H1 (cell line): Measurements from ENCODE around the gene FHIT. TPM values are rescaled to one million over a fixed set of nuclear protein-coding genes. Genes with fewer than 3 reads are reported as not detected.

Experiments used
- CTCF ChIA-PET: fragments of 300-600 bp; sonication (Branson Sonifier 250); formaldehyde crosslinking; loops from one replicate; lab custom pipeline; 2021; ENCODE audit not compliant: partially characterized antibody; lab: Charles Lee
- POLR2A ChIA-PET: fragments of 300-600 bp; sonication (Branson Sonifier 250); formaldehyde crosslinking; loops from one replicate; lab custom pipeline; 2021; ENCODE audit warnings: inconsistent platforms; ENCODE audit not compliant: partially characterized antibody; lab: Charles Lee
- DNase-seq, 2 experiments: peaks; one replicate each; pipeline versions ENCODE4 v3.0.0 to v3.0.0-alpha.2; 2010 to 2022; ENCODE audit warnings: low spot score in 2 of 2, low read depth in 1 of 2, mixed read lengths in 1 of 2
- FAIRE-seq: peaks from 2 replicates; lab custom pipeline; 2011; peaks lifted over from hg19 to GRCh38; lab: Jason Lieb, UNC
- H2AFZ ChIP-seq: 2 replicates; pipeline ENCODE4 v1.8.1; 2012; ENCODE audit warnings: low read length, inconsistent platforms
- H2AK5ac ChIP-seq: 2 replicates; pipeline ENCODE4 v1.6.1; 2013; ENCODE audit warnings: low read depth, low read length
- H2BK120ac ChIP-seq: replicated peaks from 2 replicates; pipeline ENCODE3; 2013; ENCODE audit warnings: low read depth, low read length, inconsistent platforms
- H2BK12ac ChIP-seq: 2 replicates; pipeline ENCODE4 v1.6.1; 2013; ENCODE audit warnings: low read depth, low read length
- H2BK15ac ChIP-seq: 2 replicates; pipeline ENCODE4 v1.6.1; 2013; ENCODE audit warnings: low read length
- H2BK20ac ChIP-seq: 2 replicates; pipeline ENCODE4 v1.6.1; 2013; ENCODE audit warnings: low read length
- H2BK5ac ChIP-seq: 2 replicates; pipeline ENCODE4 v1.6.1; 2013; ENCODE audit warnings: low read depth, low read length
- H3K14ac ChIP-seq: 2 replicates; pipeline ENCODE4 v1.6.1; 2013; ENCODE audit warnings: inconsistent platforms; ENCODE audit not compliant: insufficient read length
- H3K18ac ChIP-seq: 2 replicates; pipeline ENCODE4 v1.6.1; 2013; ENCODE audit warnings: low read length; ENCODE audit errors: extremely low read depth
- H3K23ac ChIP-seq: 2 replicates; pipeline ENCODE4 v1.6.1; 2013; ENCODE audit warnings: inconsistent platforms; ENCODE audit not compliant: insufficient read length
- H3K23me2 ChIP-seq: 2 replicates; pipeline ENCODE4 v1.6.1; 2013; ENCODE audit warnings: low read depth, low read length
- H3K27ac ChIP-seq: 2 replicates; pipeline ENCODE4 v1.6.1; 2011; ENCODE audit warnings: low read depth, low read length, inconsistent platforms
- H3K27me3 ChIP-seq, 4 experiments: replicated peaks in 1 of 4; 1 replicate in 1 of 4; 2 replicates in 3 of 4; pipeline versions ENCODE4 v1.6.1 to v1.8.1; 2011 to 2013; ENCODE audit warnings: low read length in 3 of 4, mild to moderate bottlenecking in 3 of 4, inconsistent platforms in 2 of 4, mixed read lengths in 2 of 4, moderate library complexity in 1 of 4; ENCODE audit not compliant: control insufficient read depth in 3 of 4, insufficient read depth in 3 of 4; ENCODE audit errors: extremely low read depth in 1 of 4
- H3K36me3 ChIP-seq, 4 experiments: 2 replicates each; pipeline versions ENCODE4 v1.6.1 to v1.8.1; 2011 to 2013; ENCODE audit warnings: mild to moderate bottlenecking in 4 of 4, low read length in 3 of 4, moderate library complexity in 2 of 4, control low read depth in 1 of 4, inconsistent platforms in 1 of 4; ENCODE audit not compliant: insufficient read depth in 4 of 4, control insufficient read depth in 2 of 4
- H3K4ac ChIP-seq: replicated peaks from 2 replicates; pipeline ENCODE3; 2013; ENCODE audit warnings: low read length, low read depth, mixed read lengths, inconsistent platforms; ENCODE audit not compliant: insufficient read length
- H3K4me1 ChIP-seq, 4 experiments: replicated peaks in 1 of 4; 1 replicate in 1 of 4; 2 replicates in 3 of 4; pipeline versions ENCODE4 v1.6.1 to v1.8.1; 2011 to 2013; ENCODE audit warnings: low read length in 3 of 4, inconsistent platforms in 2 of 4, mixed read lengths in 1 of 4; ENCODE audit not compliant: insufficient read depth in 4 of 4, control insufficient read depth in 3 of 4
- H3K4me2 ChIP-seq, 2 experiments: 2 replicates each; pipeline versions ENCODE4 v1.6.1 to v1.8.1; 2011 to 2013; ENCODE audit warnings: low read depth in 2 of 2, low read length in 2 of 2, control low read depth in 1 of 2, inconsistent platforms in 1 of 2, mild to moderate bottlenecking in 1 of 2; ENCODE audit not compliant: insufficient read depth in 1 of 2
- H3K4me3 ChIP-seq, 4 experiments: fragments of 200-600, 300-600 bp in 1 of 4; sonication (generic), shearing (Covaris generic), sonication (Bioruptor Twin) in 1 of 4; 2 replicates each; pipeline versions ENCODE4 v1.5.1 to v1.8.1; 2011 to 2016; ENCODE audit warnings: low read length in 4 of 4, low read depth in 3 of 4, control low read depth in 2 of 4, inconsistent platforms in 2 of 4, mild to moderate bottlenecking in 2 of 4, mixed read lengths in 1 of 4, moderate library complexity in 1 of 4; ENCODE audit not compliant: insufficient read depth in 2 of 4; ENCODE audit errors: extremely low read depth in 1 of 4
- H3K56ac ChIP-seq: replicated peaks from 2 replicates; pipeline ENCODE3; 2013; ENCODE audit warnings: low read depth, mild to moderate bottlenecking, mixed read lengths, low read length, inconsistent platforms; ENCODE audit not compliant: insufficient read length
- H3K79me1 ChIP-seq: 2 replicates; pipeline ENCODE4 v1.6.1; 2013; ENCODE audit warnings: low read depth, low read length, control low read depth
- H3K79me2 ChIP-seq, 2 experiments: 2 replicates each; pipeline versions ENCODE4 v1.6.1 to v1.8.1; 2012 to 2013; ENCODE audit warnings: low read length in 2 of 2, mild to moderate bottlenecking in 2 of 2, inconsistent platforms in 1 of 2; ENCODE audit not compliant: insufficient read depth in 2 of 2, control insufficient read depth in 1 of 2
- H3K9ac ChIP-seq, 4 experiments: replicated peaks in 1 of 4; 1 replicate in 1 of 4; 2 replicates in 3 of 4; pipeline versions ENCODE4 v1.6.1 to v1.8.1; 2011 to 2013; ENCODE audit warnings: low read depth in 3 of 4, low read length in 3 of 4, control low read depth in 2 of 4, mild to moderate bottlenecking in 2 of 4, moderate library complexity in 2 of 4, inconsistent platforms in 1 of 4; ENCODE audit errors: extremely low read depth in 1 of 4
- H3K9me3 ChIP-seq, 2 experiments: 2 replicates each; pipeline versions ENCODE4 v1.6.1 to v1.8.1; 2012 to 2013; ENCODE audit warnings: mild to moderate bottlenecking in 2 of 2, moderate library complexity in 2 of 2, control low read depth in 1 of 2, inconsistent platforms in 1 of 2, low read depth in 1 of 2, low read length in 1 of 2, mixed read lengths in 1 of 2; ENCODE audit not compliant: insufficient read depth in 2 of 2
- H4K20me1 ChIP-seq, 2 experiments: replicated peaks in 1 of 2; 2 replicates each; pipeline versions ENCODE3 to v1.8.1; 2011 to 2013; ENCODE audit warnings: inconsistent platforms in 2 of 2, low read length in 2 of 2, mild to moderate bottlenecking in 1 of 2; ENCODE audit not compliant: insufficient read depth in 2 of 2, control insufficient read depth in 1 of 2
- H4K5ac ChIP-seq: 2 replicates; pipeline ENCODE4 v1.6.1; 2013; ENCODE audit warnings: low read length, low read depth, mixed read lengths, inconsistent platforms; ENCODE audit not compliant: insufficient read length
- H4K8ac ChIP-seq: 2 replicates; pipeline ENCODE4 v1.8.0; 2013; ENCODE audit warnings: mild to moderate bottlenecking, moderate library complexity, low read length, inconsistent platforms; ENCODE audit not compliant: insufficient read depth; ENCODE audit errors: extremely low read depth
- H4K91ac ChIP-seq: replicated peaks from 2 replicates; pipeline ENCODE3; 2013; ENCODE audit warnings: low read length, mixed read lengths, inconsistent platforms; ENCODE audit not compliant: insufficient read length
- BACH1 ChIP-seq: IDR thresholded peaks from 2 replicates; pipeline ENCODE4 v1.6.1; 2012; ENCODE audit warnings: low read length, improper control_type of control experiment
- CBX8 ChIP-seq: fragments of 300-800, 300-1000 bp; sonication (generic); IDR thresholded peaks from 2 replicates; pipeline ENCODE4 v1.7.1; 2016; ENCODE audit warnings: low read depth, low read length, borderline replicate concordance
- CTBP2 ChIP-seq: IDR thresholded peaks from 2 replicates; pipeline ENCODE4 v1.7.0; 2011; ENCODE audit warnings: borderline replicate concordance, mild to moderate bottlenecking, moderate library complexity, mixed read lengths, low read length; ENCODE audit not compliant: insufficient read depth, insufficient read length
- WGBS, 2 experiments: shearing (Covaris generic) in 1 of 2; methylation state at CpG; one replicate each; pipeline versions ENCODE4 v1.1.6 to v1.1.7; 2013 to 2015; ENCODE audit warnings: low lambda C conversion rate in 2 of 2, mixed read lengths in 2 of 2, inconsistent platforms in 1 of 2, low coverage in 1 of 2, missing lambda C conversion rate in 1 of 2; ENCODE audit not compliant: insufficient replicate concordance in 2 of 2, insufficient coverage in 1 of 2, insufficient read length in 1 of 2; ENCODE audit errors: extremely low coverage in 1 of 2, missing lambda C conversion rate in 1 of 2; 5-methylcytosine and 5-hydroxymethylcytosine counted together
- polyA plus RNA-seq, 7 experiments: library from polyadenylated mRNA; depleted of rRNA in 3 of 7; stranded (reverse) in 5 of 7; unstranded in 2 of 7; fragments of >200 nt in 5 of 7; fragments of 200-250 nt in 2 of 7; gene quantifications; 1 replicate in 5 of 7; 2 replicates in 1 of 7; 4 replicates in 1 of 7; pipeline versions ENCODE4 v1.2.1 to v1.2.3, GENCODE V29; 2011 to 2013; ENCODE audit warnings: missing spikeins in 2 of 7, mixed read lengths in 2 of 7
- total RNA-seq: library from RNA; stranded (reverse); fragmentation: NEBNext Ultra II Directional; extraction: Animal tissue kit (Norgen Biotek cat#: 25700); gene quantifications from 2 replicates; pipeline ENCODE4 v1.2.1, GENCODE V29; 2021

FHIT gene
- total and polyA plus RNA-seq, 2 of the 8 experiments (the other 6 are each of a cell fraction or from before 2014, with no cell fraction given), result 1.2 to 3.2 TPM

- Histone ChIP-seq H2BK5ac (no peak overlapping the region), H3K23me2 (no peaks in the 10 kb centered on the region), H2BK120ac (no peak overlapping the region), H4K20me1 (no peaks in the 10 kb centered on the region), H2BK12ac (no peak overlapping the region), H3K27me3 (no peaks in the 10 kb centered on the region), H2BK20ac (no peak overlapping the region), H3K4me2 (no peak overlapping the region), H4K5ac (no peak overlapping the region), H3K79me2 (no peaks in the 10 kb centered on the region), H3K79me1 (no peaks in the 10 kb centered on the region), H3K18ac (no peak overlapping the region), H3K36me3 (no peaks in the 10 kb centered on the region), H2AFZ (no peak overlapping the region), H3K4me1 (no peaks in the 10 kb centered on the region), H3K4me3 (no peak overlapping the region), H3K27ac (no peak overlapping the region), H4K8ac (no peak overlapping the region), H3K9ac (no peak overlapping the region), H4K91ac (no peak overlapping the region), H3K9me3 (no peaks in the 10 kb centered on the region), H2BK15ac (no peak overlapping the region), H3K56ac (no peak overlapping the region), H3K4ac (no peak overlapping the region), H3K14ac (no peak overlapping the region), H2AK5ac (no peak overlapping the region), H3K23ac (no peak overlapping the region)
- ChIA-PET CTCF (no interaction called here), POLR2A (interaction anchor here (0.7 kb wide), 1 partner anchor 836 kb away, joined by 3 read pairs; no protein-coding TSS in a partner anchor)
- DNase-seq, result no peak
- 95% methylated on average over 2 of the region's 2 CpGs; no CpG with 5 or more reads in 1 of the 2 experiments for WGBS, 2 experiments
- FAIRE-seq, result no peak
- TF ChIP-seq CTBP2 (no peak), CBX8 (no peak), BACH1 (no peak)
Observed at GRCh38 chr3:60065227-60065868, 1185.9 kb downstream of the FHIT start.
